ENCODE results near the gene GRM4.

The GRM4 gene

DNA sequence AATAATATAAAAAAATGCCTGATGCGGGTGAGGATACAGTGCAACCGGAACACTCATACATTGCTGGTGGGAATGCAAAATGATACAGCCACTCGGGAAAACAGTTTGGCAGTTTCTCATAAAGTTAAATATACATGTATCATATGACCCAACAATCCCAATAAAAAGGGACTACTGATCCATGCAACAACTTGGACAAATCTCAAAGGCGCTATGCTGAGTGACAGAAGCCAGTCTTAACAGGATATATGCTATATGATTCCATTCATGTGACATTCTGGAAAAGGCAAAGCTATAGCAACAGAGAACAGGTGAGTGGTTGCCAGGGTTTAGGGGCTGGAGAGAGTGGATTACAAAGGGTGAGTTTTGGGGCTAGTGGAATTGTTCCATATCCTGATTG, 171.9 kb downstream of the GRM4 start:
- TF ChIP-seq, protein P1, sequence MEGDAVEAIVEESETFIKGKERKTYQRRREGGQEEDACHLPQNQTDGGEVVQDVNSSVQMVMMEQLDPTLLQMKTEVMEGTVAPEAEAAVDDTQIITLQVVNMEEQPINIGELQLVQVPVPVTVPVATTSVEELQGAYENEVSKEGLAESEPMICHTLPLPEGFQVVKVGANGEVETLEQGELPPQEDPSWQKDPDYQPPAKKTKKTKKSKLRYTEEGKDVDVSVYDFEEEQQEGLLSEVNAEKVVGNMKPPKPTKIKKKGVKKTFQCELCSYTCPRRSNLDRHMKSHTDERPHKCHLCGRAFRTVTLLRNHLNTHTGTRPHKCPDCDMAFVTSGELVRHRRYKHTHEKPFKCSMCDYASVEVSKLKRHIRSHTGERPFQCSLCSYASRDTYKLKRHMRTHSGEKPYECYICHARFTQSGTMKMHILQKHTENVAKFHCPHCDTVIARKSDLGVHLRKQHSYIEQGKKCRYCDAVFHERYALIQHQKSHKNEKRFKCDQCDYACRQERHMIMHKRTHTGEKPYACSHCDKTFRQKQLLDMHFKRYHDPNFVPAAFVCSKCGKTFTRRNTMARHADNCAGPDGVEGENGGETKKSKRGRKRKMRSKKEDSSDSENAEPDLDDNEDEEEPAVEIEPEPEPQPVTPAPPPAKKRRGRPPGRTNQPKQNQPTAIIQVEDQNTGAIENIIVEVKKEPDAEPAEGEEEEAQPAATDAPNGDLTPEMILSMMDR (IDR thresholded peaks at IDR 0.05; ENCODE audit: insufficient read depth, missing control alignments) = no peak
- no peak for FAIRE-seq
- peak; percentile 1 for DNase-seq (ENCODE audit: insufficient read length, low spot score)

DNA sequence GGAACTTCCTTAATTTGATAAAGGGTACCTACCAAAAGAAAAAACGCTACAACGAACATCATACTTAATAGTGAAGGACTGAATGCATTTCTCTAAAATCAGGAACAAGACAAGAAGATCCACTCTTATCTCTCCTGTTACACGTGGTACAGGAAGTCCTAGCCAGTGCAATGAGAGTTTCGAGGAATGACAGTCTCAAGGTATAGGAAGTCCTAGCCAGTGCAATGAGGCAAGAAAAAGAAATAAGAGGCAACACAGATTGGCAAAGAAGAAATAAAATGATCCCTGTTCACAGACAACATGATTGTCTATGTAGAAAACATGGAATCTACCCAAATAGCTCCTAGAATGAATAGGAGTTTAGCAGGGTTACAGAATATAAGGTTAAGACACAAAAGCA, 174.3 kb downstream of the GRM4 start:
- DNase-seq (ENCODE audit: insufficient read length, low spot score) (no peak), FAIRE-seq (no peak)
- TF ChIP-seq, protein P1 (IDR thresholded peaks at IDR 0.05; ENCODE audit: insufficient read depth, missing control alignments) = no peak

Measured in D721Med (cell line).